Measurements from ENCODE around the gene TIGD1. TPM values are rescaled to one million over a fixed set of nuclear protein-coding genes. Genes with fewer than 3 reads are reported as not detected.

TIGD1 gene
- total and polyA plus RNA-seq, 7 donors = 0.23 to 4.2 (median 3.0) TPM

DNA sequence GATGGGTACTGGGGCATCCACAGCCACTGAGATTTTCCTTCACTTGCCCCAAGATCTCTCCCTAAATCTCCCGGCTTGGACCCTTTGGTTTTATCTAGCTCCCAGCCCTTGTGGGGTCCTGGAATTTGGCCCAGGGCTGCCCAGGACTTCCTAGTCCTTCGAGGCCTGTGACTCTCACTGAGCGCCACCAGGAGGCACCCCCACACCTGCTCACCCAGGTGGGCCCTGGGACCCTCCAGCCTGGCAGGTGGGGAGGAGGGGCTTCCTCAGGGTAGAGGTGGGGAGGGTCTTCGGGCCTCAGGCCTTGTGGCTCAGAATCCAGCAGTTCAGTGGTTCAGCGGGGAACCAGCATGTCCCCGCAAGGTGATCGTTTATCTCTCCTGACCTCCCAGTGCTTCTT, 42.1 kb downstream of the TIGD1 start:
- Histone ChIP-seq H3K4me3 (no peak overlapping the region), H3K4me1 (peaks cover 0 to 7% (median 6%) of the 10 kb centered on the region in 4 donors), H3K27me3 (peaks cover 0 to 32% (median 5%) of the 10 kb centered on the region in 3 donors), H3K9me3 (no peaks in the 10 kb centered on the region), H3K36me3 (no peaks in the 10 kb centered on the region), H3K27ac (no peak overlapping the region)
- 72 to 79% methylated on average over 7 of the region's 7 CpGs for WGBS, 2 donors
- no peak for DNase-seq
- no peak for TF ChIP-seq POLR2AphosphoS5 (IDR thresholded peaks at IDR 0.05)
- no peak for TF ChIP-seq POLR2A (IDR thresholded peaks at IDR 0.05)
- TF ChIP-seq EP300 (IDR thresholded peaks at IDR 0.05) = no peak
- intact Hi-C loops (cut with DNase I) = no loop called here

DNA sequence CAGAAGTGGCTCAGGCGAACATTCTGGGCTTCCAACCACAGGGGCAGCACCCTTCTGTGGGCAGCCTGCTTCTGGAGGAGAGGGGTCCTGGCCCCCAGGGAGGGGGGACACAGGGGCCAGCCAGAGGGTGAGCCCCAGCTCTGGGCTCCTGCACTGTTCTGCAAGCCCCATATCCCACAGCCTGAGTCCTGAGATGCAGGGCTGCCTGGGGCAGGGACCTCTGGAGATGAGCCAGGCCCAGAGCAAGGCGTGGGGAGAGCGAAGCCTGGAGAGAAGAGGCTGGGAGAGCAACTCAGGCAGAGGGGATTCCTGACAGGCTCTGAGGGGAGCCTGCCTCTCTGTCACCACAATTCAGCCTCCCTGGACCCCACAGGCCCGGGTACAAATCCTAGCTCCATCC, 43.6 kb downstream of the TIGD1 start:
- peaks cover 0 to 30% (median 5%) of the 10 kb centered on the region in 3 donors for H3K27me3 ChIP-seq
- no peaks in the 10 kb centered on the region for H3K36me3 ChIP-seq
- H3K27ac ChIP-seq = no peak overlapping the region
- H3K4me1 ChIP-seq = peaks cover 0 to 21% (median 21%) of the 10 kb centered on the region in 4 donors
- no peak for DNase-seq
- 53 to 77% methylated on average over 4 of the region's 4 CpGs for WGBS, 2 donors
- no peaks in the 10 kb centered on the region for H3K9me3 ChIP-seq
- TF ChIP-seq POLR2AphosphoS5 (IDR thresholded peaks at IDR 0.05) (no peak), POLR2A (IDR thresholded peaks at IDR 0.05) (no peak), EP300 (IDR thresholded peaks at IDR 0.05) (no peak)
- TF ChIP-seq, protein P1, sequence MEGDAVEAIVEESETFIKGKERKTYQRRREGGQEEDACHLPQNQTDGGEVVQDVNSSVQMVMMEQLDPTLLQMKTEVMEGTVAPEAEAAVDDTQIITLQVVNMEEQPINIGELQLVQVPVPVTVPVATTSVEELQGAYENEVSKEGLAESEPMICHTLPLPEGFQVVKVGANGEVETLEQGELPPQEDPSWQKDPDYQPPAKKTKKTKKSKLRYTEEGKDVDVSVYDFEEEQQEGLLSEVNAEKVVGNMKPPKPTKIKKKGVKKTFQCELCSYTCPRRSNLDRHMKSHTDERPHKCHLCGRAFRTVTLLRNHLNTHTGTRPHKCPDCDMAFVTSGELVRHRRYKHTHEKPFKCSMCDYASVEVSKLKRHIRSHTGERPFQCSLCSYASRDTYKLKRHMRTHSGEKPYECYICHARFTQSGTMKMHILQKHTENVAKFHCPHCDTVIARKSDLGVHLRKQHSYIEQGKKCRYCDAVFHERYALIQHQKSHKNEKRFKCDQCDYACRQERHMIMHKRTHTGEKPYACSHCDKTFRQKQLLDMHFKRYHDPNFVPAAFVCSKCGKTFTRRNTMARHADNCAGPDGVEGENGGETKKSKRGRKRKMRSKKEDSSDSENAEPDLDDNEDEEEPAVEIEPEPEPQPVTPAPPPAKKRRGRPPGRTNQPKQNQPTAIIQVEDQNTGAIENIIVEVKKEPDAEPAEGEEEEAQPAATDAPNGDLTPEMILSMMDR (IDR thresholded peaks at IDR 0.05) = no peak
- intact Hi-C loops (cut with DNase I) = no loop called here
- no peak overlapping the region for H3K4me3 ChIP-seq

DNA sequence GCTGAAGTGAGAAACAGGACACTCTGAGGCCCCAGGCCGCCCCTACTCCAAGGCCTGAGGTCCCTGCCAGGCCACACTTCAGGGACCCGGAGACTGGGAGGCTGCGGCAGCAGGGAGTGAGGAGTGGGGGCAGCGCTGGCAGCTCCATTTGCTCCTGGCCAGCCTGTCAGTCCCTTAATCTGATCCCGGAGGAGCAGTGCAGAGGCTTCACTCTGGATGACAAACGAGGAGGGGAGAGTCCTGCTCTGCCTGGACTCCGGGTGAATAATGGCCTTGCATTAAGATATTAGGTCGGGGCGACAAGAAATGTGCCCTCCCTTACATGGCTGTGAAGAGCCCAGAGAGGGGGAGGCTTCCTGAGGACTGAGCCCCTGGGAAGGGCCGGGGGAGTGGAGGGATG, 44.5 kb downstream of the TIGD1 start:
- no peaks in the 10 kb centered on the region for H3K36me3 ChIP-seq
- intact Hi-C loops (cut with DNase I) = no loop called here
- peaks cover 0 to 30% (median 5%) of the 10 kb centered on the region in 3 donors for H3K27me3 ChIP-seq

DNA sequence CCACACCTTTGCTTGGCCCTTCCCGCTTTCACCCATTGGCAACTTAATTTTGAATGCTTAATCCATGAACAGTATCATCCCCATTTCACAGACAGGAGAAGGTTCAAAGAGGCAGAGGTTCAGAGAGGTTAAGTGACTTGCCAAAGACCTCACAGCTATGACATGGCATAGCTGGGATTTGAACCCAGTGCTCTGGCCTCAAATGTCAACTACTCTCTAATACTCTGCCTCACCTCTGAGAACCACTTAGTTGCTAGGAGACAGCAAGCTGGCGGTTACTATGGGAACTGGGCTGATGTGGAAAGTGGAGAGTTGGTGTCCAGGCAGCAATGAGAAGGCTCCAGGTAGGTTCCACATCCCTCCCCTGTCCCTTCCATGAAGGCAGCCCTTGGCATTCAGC, 45.9 kb downstream of the TIGD1 start:
- Histone ChIP-seq H3K27me3 (peaks cover 0 to 30% (median 5%) of the 10 kb centered on the region in 3 donors), H3K36me3 (no peaks in the 10 kb centered on the region), H3K27ac (no peak overlapping the region), H3K9me3 (no peaks in the 10 kb centered on the region), H3K4me1 (peaks cover 0 to 21% (median 21%) of the 10 kb centered on the region in 4 donors), H3K4me3 (no peak overlapping the region)
- no peak for TF ChIP-seq EP300 (IDR thresholded peaks at IDR 0.05)
- TF ChIP-seq, protein P1 (IDR thresholded peaks at IDR 0.05) = no peak
- TF ChIP-seq POLR2A (IDR thresholded peaks at IDR 0.05) = no peak
- no peak for TF ChIP-seq POLR2AphosphoS5 (IDR thresholded peaks at IDR 0.05)
- intact Hi-C loops (cut with DNase I) = no loop called here
- 60 to 69% methylated on average over 2 of the region's 2 CpGs for WGBS, 2 donors
- no peak for DNase-seq

More for the DNA sequence above, 44.5 kb downstream of the TIGD1 start:
- Histone ChIP-seq H3K4me1 (peaks cover 0 to 21% (median 21%) of the 10 kb centered on the region in 4 donors), H3K27ac (no peak overlapping the region), H3K9me3 (no peaks in the 10 kb centered on the region), H3K4me3 (no peak overlapping the region)
- 56 to 59% methylated on average over 10 of the region's 10 CpGs for WGBS, 2 donors
- no peak for DNase-seq
- TF ChIP-seq EP300 (IDR thresholded peaks at IDR 0.05) (no peak), POLR2AphosphoS5 (IDR thresholded peaks at IDR 0.05) (no peak), POLR2A (IDR thresholded peaks at IDR 0.05) (no peak)
- TF ChIP-seq, protein P1 (IDR thresholded peaks at IDR 0.05) = no peak

DNA sequence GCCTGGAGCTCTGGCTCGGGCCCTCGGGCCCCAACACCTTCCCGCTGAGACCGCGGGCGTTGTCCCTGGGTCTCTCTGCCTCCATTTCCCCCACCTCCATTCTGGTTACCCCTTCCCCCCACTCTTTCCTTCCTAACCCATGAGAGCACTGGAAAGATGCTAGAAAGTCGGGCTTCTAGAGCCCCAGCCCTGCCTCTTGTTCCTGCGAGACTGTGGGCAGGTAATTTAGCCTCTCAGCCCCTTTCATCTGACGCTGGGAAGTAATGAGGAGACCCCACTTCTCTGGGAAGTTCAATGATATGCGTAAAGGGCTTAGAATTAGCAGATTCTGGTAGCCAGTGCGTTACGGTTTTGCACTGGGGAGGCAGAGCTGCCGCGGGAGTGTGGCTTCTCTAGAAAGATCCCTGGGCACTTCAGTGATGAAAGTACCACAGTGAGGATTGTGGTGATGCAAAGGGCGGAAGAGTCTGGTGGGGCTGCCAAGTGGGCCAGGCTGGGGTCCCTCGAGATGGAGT, 46.5 kb downstream of the TIGD1 start:
- no peak for TF ChIP-seq POLR2AphosphoS5 (IDR thresholded peaks at IDR 0.05)
- no peak for TF ChIP-seq POLR2A (IDR thresholded peaks at IDR 0.05)
- no peak for TF ChIP-seq EP300 (IDR thresholded peaks at IDR 0.05)
- TF ChIP-seq, protein P1 (IDR thresholded peaks at IDR 0.05) = no peak
- Histone ChIP-seq H3K4me3 (peak overlapping the region; percentile 44 to 63 (median 56)), H3K4me1 (peaks cover 0 to 21% (median 21%) of the 10 kb centered on the region in 4 donors), H3K27me3 (peaks cover 0 to 30% (median 5%) of the 10 kb centered on the region in 3 donors), H3K27ac (peak overlapping the region in 1 of 4 donors; percentile 64), H3K36me3 (no peaks in the 10 kb centered on the region), H3K9me3 (no peaks in the 10 kb centered on the region)
- intact Hi-C loops (cut with DNase I) = loop anchor here (2.0 kb wide), 1 partner anchor 749 kb away; no protein-coding TSS in a partner anchor
- WGBS, 2 donors = 18 to 25% methylated on average over 16 of the region's 16 CpGs
- DNase-seq = no peak
